Measurements from ENCODE around the gene RBM6. TPM values are rescaled to one million over a fixed set of nuclear protein-coding genes. Genes with fewer than 3 reads are reported as not detected.

The RBM6 gene
- total and polyA plus RNA-seq, 9 of the 15 experiments (the other 6 are each of a cell fraction or from before 2014, with no cell fraction given): 19.9 to 82.2 (median 57.8) TPM

DNA sequence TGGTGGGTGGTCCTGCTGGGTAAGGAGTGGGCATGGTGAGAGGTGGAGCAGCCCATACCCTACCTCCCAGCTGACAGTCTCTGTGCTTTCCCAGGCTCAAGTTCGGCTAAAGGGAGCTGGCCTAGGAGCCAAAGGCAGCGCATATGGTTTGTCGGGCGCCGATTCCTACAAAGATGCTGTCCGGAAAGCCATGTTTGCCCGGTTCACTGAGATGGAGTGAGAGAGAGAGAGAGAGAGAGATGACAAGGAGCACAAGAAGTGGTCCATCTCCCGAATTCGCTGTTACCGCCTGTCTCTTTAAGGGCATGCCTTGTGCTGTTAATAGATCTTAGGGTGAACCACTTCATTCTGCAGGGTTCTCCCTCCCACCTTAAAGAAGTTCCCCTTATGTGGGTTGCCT, 178.3 kb downstream of the RBM6 start:
- 97% methylated on average over 8 of the region's 10 CpGs for WGBS (ENCODE audit: insufficient coverage, low coverage, missing lambda C conversion rate)
- H2AFZ ChIP-seq (ENCODE audit: low read depth, low read length): no peak overlapping the region
- peaks cover 12% of the 10 kb centered on the region for H4K20me1 ChIP-seq (replicated peaks; ENCODE audit: control insufficient read depth, insufficient read depth, low read length)
- ChIA-PET POLR2A (interaction anchor here (0.8 to 1.2 kb wide), 3 partner anchors 8 to 119 kb away, joined by 3 to 6 read pairs (median 4); no protein-coding TSS in a partner anchor), CTCF (ENCODE audit: low intra/inter-chr PET ratio) (no interaction called here)
- H3K4me2 ChIP-seq (ENCODE audit: insufficient read depth, low read length): no peak overlapping the region
- H3K79me2 ChIP-seq (ENCODE audit: control insufficient read depth, insufficient read depth, low read length): no peaks in the 10 kb centered on the region
- H3K4me1 ChIP-seq (replicated peaks in 1 of 2; ENCODE audit: control insufficient read depth in 2 of 2, insufficient read depth in 2 of 2, low read length in 2 of 2): no peaks in the 10 kb centered on the region; a peak in 1 of 5 replicates
- H3K9me1 ChIP-seq (ENCODE audit: control insufficient read depth, insufficient read depth, low read length): no peaks in the 10 kb centered on the region
- TF ChIP-seq KDM1A (IDR thresholded peaks at IDR 0.05): no peak
- no peak for TF ChIP-seq SRSF3 (IDR thresholded peaks at IDR 0.05; ENCODE audit: insufficient read depth, low read length)
- no peak for TF ChIP-seq TAF1 (IDR thresholded peaks at IDR 0.05; ENCODE audit: control insufficient read depth, extremely low read depth, insufficient read depth, low read length, severe bottlenecking)
- no peak for TF ChIP-seq FOXK1 (CRISPR knock-in tag; IDR thresholded peaks at IDR 0.05; ENCODE audit: borderline replicate concordance)
- no peak for TF ChIP-seq FOXJ3 (CRISPR knock-in tag; IDR thresholded peaks at IDR 0.05)
- TF ChIP-seq ZNF165 (CRISPR knock-in tag; IDR thresholded peaks at IDR 0.05; ENCODE audit: borderline replicate concordance): no peak
- TF ChIP-seq ELK3 (CRISPR knock-in tag; IDR thresholded peaks at IDR 0.05): no peak
- TF ChIP-seq TBL1XR1 (IDR thresholded peaks at IDR 0.05; ENCODE audit: low read length in 2 of 2): no peak
- no peak for TF ChIP-seq SIN3B (IDR thresholded peaks at IDR 0.05; ENCODE audit: low read depth)
- in situ Hi-C loops (cut with MboI): no loop called here
- H3K36me3 ChIP-seq (ENCODE audit: control insufficient read depth, insufficient read depth, low read length): peaks cover 72% of the 10 kb centered on the region
- ATAC-seq (no peak), DNase-seq (ENCODE audit: extremely low read depth in 1 of 4, low spot score in 3 of 4) (no peak), FAIRE-seq (no peak)
- no peak overlapping the region for H3K9ac ChIP-seq (ENCODE audit: insufficient read depth in 1 of 2, low read depth in 2 of 2, low read length in 2 of 2)
- H3K4me3 ChIP-seq: no peak overlapping the region
- no peaks in the 10 kb centered on the region for H3K9me3 ChIP-seq (replicated peaks; ENCODE audit: control insufficient read depth, insufficient read depth, low read depth, low read length)
- BruUV-seq (replicated peaks): no TSS peak
- H3K27me3 ChIP-seq (ENCODE audit: control insufficient read depth in 2 of 2, insufficient read depth in 2 of 2, low read length in 2 of 2): no peaks in the 10 kb centered on the region
- H3K27ac ChIP-seq (ENCODE audit: extremely low read depth, low read depth, low read length): no peak overlapping the region
- intact Hi-C loops (cut with micrococcal nuclease): no loop called here
